ENCODE results near the gene COMP. TPM values are rescaled to one million over a fixed set of nuclear protein-coding genes. Genes with fewer than 3 reads are reported as not detected.
A peak's percentile ranks its signal among the peaks of the same experiment; 100 is the strongest.

The COMP gene
- total and polyA plus RNA-seq, 2 donors (not counting 1 experiment from before 2014, with no cell fraction given) = not detected

GRCh38 chr19:18764591-18765051 lies 26.5 kb downstream of the COMP start:
- DNase-seq (no peak), ATAC-seq (ENCODE audit: low read depth) (no peak)
- H3K27me3 Mint-ChIP-seq = no peaks in the 10 kb centered on the region
- H3K27ac ChIP-seq (ENCODE audit: low read length in 2 of 2) = no peak overlapping the region
- H3K4me1 ChIP-seq (ENCODE audit: control insufficient read depth in 2 of 2, insufficient read depth in 2 of 2, low read length in 2 of 2) = peaks cover 0 to 9% of the 10 kb centered on the region in 2 donors
- H3K4me1 Mint-ChIP-seq = no peaks in the 10 kb centered on the region
- 40% methylated on average over 4 of the region's 4 CpGs for WGBS (ENCODE audit: insufficient coverage)
- no peaks in the 10 kb centered on the region for H3K79me2 ChIP-seq (ENCODE audit: control insufficient read depth, insufficient read depth, low read length)
- no peaks in the 10 kb centered on the region for H4K20me1 ChIP-seq (ENCODE audit: control insufficient read depth, insufficient read depth, low read length, poor library complexity, severe bottlenecking)
- TF ChIP-seq CTCF (IDR thresholded peaks at IDR 0.05) = no peak
- no peak for TF ChIP-seq EZH2 (IDR thresholded peaks at IDR 0.05; ENCODE audit: borderline replicate concordance, insufficient read depth, low read depth, low read length, poor library complexity, severe bottlenecking)
- ChIA-PET POLR2A (no interaction called here), CTCF (no interaction called here)
- intact Hi-C loops (cut with micrococcal nuclease) = no loop called here
- H3K36me3 ChIP-seq (replicated peaks in 1 of 2; ENCODE audit: control extremely low read depth in 1 of 2, control insufficient read depth in 1 of 2, extremely low read depth in 1 of 2, insufficient read depth in 2 of 2, low read length in 1 of 2) = peaks cover 0 to 8% of the 10 kb centered on the region in 2 experiments
- H3K9ac ChIP-seq (ENCODE audit: low read length) = no peak overlapping the region
- H3K4me3 ChIP-seq (ENCODE audit: control extremely low read depth in 1 of 5, extremely low read depth in 1 of 5, insufficient read depth in 1 of 5, low read depth in 2 of 5, low read length in 4 of 5) = no peak overlapping the region
- no peaks in the 10 kb centered on the region for H3K9me3 ChIP-seq (ENCODE audit: control extremely low read depth in 1 of 3, control insufficient read depth in 2 of 3, insufficient read depth in 1 of 3, low read length in 2 of 3)
- no peak overlapping the region for H3K27ac Mint-ChIP-seq
- no peaks in the 10 kb centered on the region for H3K27me3 ChIP-seq (replicated peaks in 1 of 4; ENCODE audit: control extremely low read depth in 1 of 4, control insufficient read depth in 3 of 4, insufficient read depth in 4 of 4, low read length in 3 of 4)
- no peak overlapping the region for H3K4me2 ChIP-seq (replicated peaks; ENCODE audit: low read depth, low read length, poor library complexity, severe bottlenecking)
- H3K4me3 Mint-ChIP-seq = no peak overlapping the region
- H2AFZ ChIP-seq (ENCODE audit: insufficient read depth, low read depth, low read length, poor library complexity, severe bottlenecking) = no peak overlapping the region
- no peaks in the 10 kb centered on the region for H3K9me3 Mint-ChIP-seq (ENCODE audit: insufficient read depth)

- H4K20me1 ChIP-seq (ENCODE audit: control insufficient read depth, insufficient read depth, low read length, poor library complexity, severe bottlenecking) = no peaks in the 10 kb centered on the region
- Mint-ChIP-seq H3K27ac (peak overlapping the region; percentile 20), H3K4me3 (no peak overlapping the region), H3K9me3 (ENCODE audit: insufficient read depth) (no peaks in the 10 kb centered on the region), H3K4me1 (no peaks in the 10 kb centered on the region), H3K27me3 (no peaks in the 10 kb centered on the region)
- peak; percentile 49 for ATAC-seq (ENCODE audit: low read depth)
- no peak overlapping the region for H2AFZ ChIP-seq (ENCODE audit: insufficient read depth, low read depth, low read length, poor library complexity, severe bottlenecking)
- no peak for DNase-seq
- H3K27ac ChIP-seq (ENCODE audit: low read length in 2 of 2) = no peak overlapping the region
- no peaks in the 10 kb centered on the region for H3K27me3 ChIP-seq (replicated peaks in 1 of 4; ENCODE audit: control extremely low read depth in 1 of 4, control insufficient read depth in 3 of 4, insufficient read depth in 4 of 4, low read length in 3 of 4)
- H3K36me3 ChIP-seq (replicated peaks in 1 of 2; ENCODE audit: control extremely low read depth in 1 of 2, control insufficient read depth in 1 of 2, extremely low read depth in 1 of 2, insufficient read depth in 2 of 2, low read length in 1 of 2) = peaks cover 0 to 5% of the 10 kb centered on the region in 2 experiments
- H3K9me3 ChIP-seq (ENCODE audit: control extremely low read depth in 1 of 3, control insufficient read depth in 2 of 3, insufficient read depth in 1 of 3, low read length in 2 of 3) = no peaks in the 10 kb centered on the region
- TF ChIP-seq CTCF (IDR thresholded peaks at IDR 0.05) (no peak), EZH2 (IDR thresholded peaks at IDR 0.05; ENCODE audit: borderline replicate concordance, insufficient read depth, low read depth, low read length, poor library complexity, severe bottlenecking) (no peak)
- H3K4me2 ChIP-seq (replicated peaks; ENCODE audit: low read depth, low read length, poor library complexity, severe bottlenecking) = no peak overlapping the region
- 84% methylated on average over 37 of the region's 41 CpGs for WGBS (ENCODE audit: insufficient coverage)
- no peak overlapping the region for H3K4me3 ChIP-seq (ENCODE audit: control extremely low read depth in 1 of 5, extremely low read depth in 1 of 5, insufficient read depth in 1 of 5, low read depth in 2 of 5, low read length in 4 of 5)
- intact Hi-C loops (cut with micrococcal nuclease) = no loop called here
- no peaks in the 10 kb centered on the region for H3K79me2 ChIP-seq (ENCODE audit: control insufficient read depth, insufficient read depth, low read length)
- ChIA-PET POLR2A (no interaction called here), CTCF (no interaction called here)
- H3K4me1 ChIP-seq (ENCODE audit: control insufficient read depth in 2 of 2, insufficient read depth in 2 of 2, low read length in 2 of 2) = peaks cover 0 to 9% of the 10 kb centered on the region in 2 donors
- no peak overlapping the region for H3K9ac ChIP-seq (ENCODE audit: low read length)
These were observed 27.2 kb downstream of the COMP start for GRCh38 chr19:18763674-18764590.

Data from B cell (primary cell).